MCF 10A (cell line): Measurements from ENCODE around the gene CERS3. TPM values are rescaled to one million over a fixed set of nuclear protein-coding genes. Genes with fewer than 3 reads are reported as not detected.
A peak's percentile ranks its signal among the peaks of the same experiment; 100 is the strongest.

Source experiments
- BruUV-seq: library from RNA; stranded (reverse); fragments of 400-500 nt; replicated peaks from 2 replicates; lab custom pipeline; 2021; lab: Mats Ljungman, UMichigan
- CTCF ChIA-PET: fragments of 300-600 bp; sonication (Branson Sonifier 250); formaldehyde crosslinking; extraction: SDS; loops from one replicate; lab custom pipeline; 2021; ENCODE audit warnings: antibody characterized with exemption, inconsistent platforms; lab: Yijun Ruan, JAX
- POLR2A ChIA-PET: fragments of 300-600, 350-650 bp; sonication (Branson Sonifier 250); formaldehyde crosslinking; extraction: SDS; loops from one replicate; lab custom pipeline; 2020; ENCODE audit warnings: antibody characterized with exemption, inconsistent platforms; lab: Yijun Ruan, JAX
- DNase-seq: peaks from one replicate; pipeline ENCODE4 v3.0.0-alpha.2; 2018; ENCODE audit not compliant: unreplicated experiment
- H3K27ac Mint-ChIP-seq: one replicate; pipeline ENCODE4 v1.8.0; 2022; ENCODE audit warnings: mild to moderate bottlenecking, low read depth, mixed read lengths; ENCODE audit not compliant: unreplicated experiment
- H3K27me3 Mint-ChIP-seq: one replicate; pipeline ENCODE4 v1.8.0; 2022; ENCODE audit warnings: mixed read lengths; ENCODE audit not compliant: insufficient read depth, unreplicated experiment
- H3K36me3 Mint-ChIP-seq: one replicate; pipeline ENCODE4 v1.8.0; 2022; ENCODE audit warnings: mild to moderate bottlenecking, moderate library complexity, mixed read lengths; ENCODE audit not compliant: insufficient read depth, unreplicated experiment
- H3K4me1 Mint-ChIP-seq: one replicate; pipeline ENCODE4 v1.8.0; 2022; ENCODE audit warnings: mixed read lengths; ENCODE audit not compliant: insufficient read depth, unreplicated experiment
- H3K4me3 Mint-ChIP-seq: one replicate; pipeline ENCODE4 v1.8.0; 2022; ENCODE audit warnings: mild to moderate bottlenecking, moderate library complexity, mixed read lengths; ENCODE audit not compliant: unreplicated experiment
- H3K9me3 Mint-ChIP-seq: one replicate; pipeline ENCODE4 v1.8.0; 2022; ENCODE audit warnings: mixed read lengths; ENCODE audit not compliant: unreplicated experiment
- CTCF ChIP-seq: fragments of 200-600 bp; IDR thresholded peaks from one replicate; pipeline ENCODE4 v1.8.0; 2022; ENCODE audit warnings: antibody characterized with exemption, mild to moderate bottlenecking; ENCODE audit not compliant: unreplicated experiment
- intact Hi-C: fragments of 100-400 bp; cut with micrococcal nuclease; formaldehyde crosslinking; loops from 2 replicates; pipeline ENCODE4 v1.14.1; 2022
- total RNA-seq: library from RNA; stranded (reverse); gene quantifications from 2 replicates; pipeline ENCODE4 v1.2.3, GENCODE V29; 2022

Gene CERS3
- total RNA-seq, 1 experiment from 2014 or later = not detected

DNA sequence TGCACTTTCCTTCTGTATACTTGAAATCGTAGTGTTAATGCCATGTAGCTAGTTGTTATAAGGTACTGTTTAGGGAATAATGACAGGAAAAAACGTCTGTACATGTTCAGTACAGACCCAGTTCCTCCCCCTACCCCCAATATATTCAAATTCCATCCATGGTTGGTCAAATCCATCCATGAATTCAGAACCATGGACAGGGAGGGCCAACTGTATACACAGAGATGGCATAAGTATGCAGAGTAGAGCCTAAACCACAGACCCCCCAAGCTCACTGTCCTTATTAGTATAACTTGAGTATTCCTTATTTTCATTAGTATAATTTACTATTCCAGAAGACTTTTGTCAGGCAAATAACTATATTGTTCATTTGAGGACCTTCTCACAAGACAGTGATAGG is 135.7 kb downstream of the CERS3 start:
- ChIA-PET POLR2A (no interaction called here), CTCF (interaction anchor here (1.5 to 1.7 kb wide), 2 partner anchors 10 to 42 kb away, joined by 5 to 6 read pairs; no protein-coding TSS in a partner anchor)
- H3K9me3 Mint-ChIP-seq = no peaks in the 10 kb centered on the region
- intact Hi-C loops = no loop called here
- peaks cover 15% of the 10 kb centered on the region for H3K27me3 Mint-ChIP-seq
- H3K4me1 Mint-ChIP-seq = no peaks in the 10 kb centered on the region
- no peak for DNase-seq
- TF ChIP-seq CTCF = no peak
- no peak overlapping the region for H3K27ac Mint-ChIP-seq
- no peaks in the 10 kb centered on the region for H3K36me3 Mint-ChIP-seq
- no peak overlapping the region for H3K4me3 Mint-ChIP-seq
- no TSS peak for BruUV-seq

DNA sequence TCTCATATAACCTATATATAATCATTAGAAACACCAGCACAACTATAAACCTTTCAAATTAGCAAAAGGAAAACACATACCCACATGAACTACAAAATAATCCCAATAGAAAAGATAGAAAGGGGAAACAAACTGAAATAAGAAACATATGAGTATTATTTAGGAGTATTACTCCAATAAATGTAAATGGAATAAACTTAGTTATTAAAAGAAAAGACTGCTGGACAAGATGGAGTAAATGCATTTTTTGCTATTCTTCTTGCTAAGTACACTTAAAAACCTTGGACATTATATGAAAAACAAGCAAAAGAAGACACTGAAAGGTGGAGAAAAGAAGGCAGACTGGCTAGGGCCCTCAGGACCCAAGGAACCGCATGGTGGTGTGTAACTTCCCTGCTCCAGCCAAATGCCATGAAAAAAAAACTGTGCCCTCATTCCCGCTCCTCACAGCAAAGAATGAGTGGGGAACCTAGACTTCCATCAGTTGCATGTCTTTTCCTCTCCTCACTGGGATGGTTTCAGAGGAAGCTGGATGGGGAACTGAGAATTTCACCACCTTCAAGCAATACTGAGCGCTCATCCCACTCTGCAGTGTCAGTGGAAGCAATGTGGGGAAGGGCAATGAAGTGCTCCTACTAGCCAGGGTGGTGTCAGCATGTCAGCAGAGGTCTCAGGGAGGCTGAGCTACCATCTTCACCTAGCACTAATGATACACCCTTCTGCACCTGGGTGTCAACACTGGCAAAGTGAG is 143.3 kb downstream of the CERS3 start:
- peaks cover under 1% of the 10 kb centered on the region for H3K27me3 Mint-ChIP-seq

GRCh38 chr15:100384108-100384410 is 144.7 kb downstream of the CERS3 start:
- POLR2A ChIA-PET = interaction anchor here (0.6 to 1.5 kb wide), 4 partner anchors 35 to 900 kb away, joined by 3 to 9 read pairs (median 4); partner anchors contain the start of gene ADAMTS17
- Mint-ChIP-seq H3K27me3 (no peaks in the 10 kb centered on the region), H3K4me3 (no peak overlapping the region), H3K9me3 (peaks cover 8% of the 10 kb centered on the region), H3K4me1 (peaks cover 5% of the 10 kb centered on the region), H3K36me3 (no peaks in the 10 kb centered on the region), H3K27ac (no peak overlapping the region)
- intact Hi-C loops = no loop called here
- BruUV-seq = no TSS peak
- DNase-seq = no peak
- no peak for TF ChIP-seq CTCF
- CTCF ChIA-PET = interaction anchor here (0.5 to 11.7 kb wide), 14 partner anchors 11 to 1112 kb away, joined by 3 to 213 read pairs (median 4); partner anchors contain the start of gene ADAMTS17

More for the DNA sequence above, 143.3 kb downstream of the CERS3 start:
- no peak for DNase-seq
- no peak overlapping the region for H3K27ac Mint-ChIP-seq
- ChIA-PET CTCF (interaction anchor here (1.2 to 11.7 kb wide), 4 partner anchors 37 to 1113 kb away, joined by 3 to 213 read pairs (median 6); partner anchors contain the start of gene ADAMTS17), POLR2A (no interaction called here)
- H3K4me1 Mint-ChIP-seq = peaks cover 5% of the 10 kb centered on the region
- no peak for TF ChIP-seq CTCF
- H3K36me3 Mint-ChIP-seq = no peaks in the 10 kb centered on the region
- intact Hi-C loops = no loop called here
- H3K4me3 Mint-ChIP-seq = no peak overlapping the region
- no TSS peak for BruUV-seq
- peaks cover 8% of the 10 kb centered on the region for H3K9me3 Mint-ChIP-seq

- peak; percentile 50 for DNase-seq
- POLR2A ChIA-PET = interaction anchor here (0.6 to 1.5 kb wide), 6 partner anchors 20 to 899 kb away, joined by 3 to 9 read pairs (median 4); partner anchors contain the start of gene ADAMTS17
These were observed 145.2 kb downstream of the CERS3 start for GRCh38 chr15:100383302-100384107.

More at GRCh38 chr15:100383302-100384107, 145.2 kb downstream of the CERS3 start:
- intact Hi-C loops = loop anchor here (1.0 to 2.0 kb wide), 2 partner anchors 33 to 455 kb away; no protein-coding TSS in a partner anchor
- Mint-ChIP-seq H3K4me1 (peaks cover 5% of the 10 kb centered on the region), H3K27me3 (no peaks in the 10 kb centered on the region), H3K27ac (no peak overlapping the region), H3K9me3 (peaks cover 8% of the 10 kb centered on the region), H3K36me3 (no peaks in the 10 kb centered on the region), H3K4me3 (no peak overlapping the region)
- CTCF ChIA-PET = interaction anchor here (0.5 to 11.7 kb wide), 21 partner anchors 9 to 1112 kb away, joined by 3 to 213 read pairs (median 3); partner anchors contain the start of gene ADAMTS17
- TF ChIP-seq CTCF = peak; percentile 60
- no TSS peak for BruUV-seq
